Panc1 (cell line): ENCODE data around the gene ZNF254. TPM values are rescaled to one million over a fixed set of nuclear protein-coding genes. Genes with fewer than 3 reads are reported as not detected.

Experiments
- ATAC-seq: fragments of 200-7000 bp; cut with Tn5 transposase; 2 replicates; pipeline ENCODE4 v1.9.1; 2020; ENCODE audit warnings: mild to moderate bottlenecking, moderate library complexity
- BruUV-seq: library from RNA; stranded (reverse); fragments of 400-500 nt; replicated peaks from 2 replicates; lab custom pipeline; 2021; lab: Mats Ljungman, UMichigan
- CTCF ChIA-PET: fragments of 300-600 bp; sonication (Branson Sonifier 250); formaldehyde crosslinking; loops from one replicate; lab custom pipeline; 2022; ENCODE audit warnings: antibody characterized with exemption; lab: Charles Lee
- POLR2A ChIA-PET: fragments of 300-600 bp; sonication (Branson Sonifier 250); formaldehyde crosslinking; loops from one replicate; lab custom pipeline; 2022; ENCODE audit warnings: antibody characterized with exemption; lab: Charles Lee
- DNase-seq: peaks from one replicate; pipeline ENCODE4 v3.0.0-alpha.2; 2010; ENCODE audit warnings: low read depth, low spot score
- H3K27ac ChIP-seq: 2 replicates; pipeline ENCODE4 v1.5.1; 2011; ENCODE audit warnings: mild to moderate bottlenecking, low read length, inconsistent platforms
- H3K27me3 ChIP-seq: fragments of 200-500 bp; sonication (Bioruptor generic); 2 replicates; pipeline ENCODE4 v1.6.0; 2014; ENCODE audit warnings: low read length, inconsistent platforms; ENCODE audit not compliant: control insufficient read depth, insufficient read depth
- H3K36me3 ChIP-seq: fragments of 200-500 bp; sonication (Bioruptor generic); 2 replicates; pipeline ENCODE4 v1.5.1; 2014; ENCODE audit warnings: inconsistent platforms, mild to moderate bottlenecking, low read length, moderate library complexity; ENCODE audit not compliant: control insufficient read depth, insufficient read depth
- H3K4me1 ChIP-seq: 2 replicates; pipeline ENCODE4 v1.5.1; 2011; ENCODE audit warnings: inconsistent platforms, mild to moderate bottlenecking, low read length, moderate library complexity; ENCODE audit not compliant: control insufficient read depth, insufficient read depth
- H3K4me3 ChIP-seq, 2 experiments: 2 replicates each; pipeline ENCODE4 v1.5.1; 2011 to 2012; ENCODE audit warnings: low read depth in 2 of 2, low read length in 2 of 2, mild to moderate bottlenecking in 2 of 2, inconsistent platforms in 1 of 2, moderate library complexity in 1 of 2
- H3K9me3 ChIP-seq: fragments of 200-500 bp; sonication (Bioruptor generic); 2 replicates; pipeline ENCODE4 v1.5.1; 2014; ENCODE audit warnings: low read depth, mild to moderate bottlenecking, inconsistent platforms, low read length, moderate library complexity; ENCODE audit not compliant: control insufficient read depth, insufficient read depth
- CTCF ChIP-seq: fragments of 450-650 bp; IDR thresholded peaks from 2 replicates; pipeline ENCODE4 v1.5.1; 2017; ENCODE audit warnings: mild to moderate bottlenecking
- POLR2AphosphoS5 ChIP-seq: IDR thresholded peaks from 2 replicates; pipeline ENCODE4 v1.6.1; 2012; ENCODE audit warnings: mild to moderate bottlenecking, low read depth, low read length, moderate library complexity
- REST ChIP-seq, 2 experiments: IDR thresholded peaks; 2 replicates each; pipeline ENCODE4 v1.6.1; 2011 to 2012; ENCODE audit warnings: low read depth in 2 of 2, control low read depth in 1 of 2, low read length in 1 of 2, mild to moderate bottlenecking in 1 of 2, moderate library complexity in 1 of 2; ENCODE audit not compliant: insufficient read depth in 1 of 2
- SIN3A ChIP-seq: IDR thresholded peaks from 2 replicates; pipeline ENCODE4 v1.6.1; 2012; ENCODE audit warnings: low read depth, mild to moderate bottlenecking, low read length, moderate library complexity, borderline replicate concordance; ENCODE audit not compliant: insufficient read depth
- TCF7L2 ChIP-seq: IDR thresholded peaks from 2 replicates; pipeline ENCODE4 v1.6.1; 2011; ENCODE audit warnings: mild to moderate bottlenecking, low read depth, low read length, inconsistent platforms
- in situ Hi-C: cut with HindIII; loops from 2 replicates; pipeline ENCODE4 v1.10.0; 2016; ENCODE audit warnings: low sequenced_read_pairs, low pct_unique_long_range_greater_than_20kb
- intact Hi-C: fragments of 100-400 bp; cut with micrococcal nuclease; formaldehyde crosslinking; loops from one replicate; pipeline ENCODE4 v1.10.0; 2022; ENCODE audit not compliant: unreplicated experiment
- total RNA-seq: library from RNA; stranded (reverse); gene quantifications from one replicate; pipeline ENCODE4 v1.2.1, GENCODE V29; 2021; ENCODE audit not compliant: unreplicated experiment

The ZNF254 gene
- total RNA-seq, 1 experiment from 2014 or later: 12.1 TPM

GRCh38 chr19:24069905-24070657 is 16.9 kb upstream of the ZNF254 start:
- Histone ChIP-seq H3K4me1 (no peaks in the 10 kb centered on the region), H3K27me3 (no peaks in the 10 kb centered on the region), H3K4me3 (no peak overlapping the region), H3K9me3 (no peaks in the 10 kb centered on the region), H3K36me3 (no peaks in the 10 kb centered on the region), H3K27ac (no peak overlapping the region)
- ChIA-PET POLR2A (no interaction called here), CTCF (no interaction called here)
- in situ Hi-C loops (no loop called here), intact Hi-C loops (no loop called here)
- no peak for ATAC-seq
- no peak for DNase-seq
- no TSS peak for BruUV-seq
- TF ChIP-seq POLR2AphosphoS5 (no peak), REST (IDR thresholded peaks at IDR 0.05; ENCODE audit: insufficient read depth in 1 of 2, low read depth in 2 of 2, low read length in 1 of 2) (no peak), SIN3A (no peak), CTCF (no peak), TCF7L2 (no peak)

GRCh38 chr19:24071078-24071477 is 15.9 kb upstream of the ZNF254 start:
- TF ChIP-seq REST (IDR thresholded peaks at IDR 0.05; ENCODE audit: insufficient read depth in 1 of 2, low read depth in 2 of 2, low read length in 1 of 2) (no peak), TCF7L2 (no peak), CTCF (no peak), SIN3A (no peak), POLR2AphosphoS5 (no peak)
- Histone ChIP-seq H3K27ac (no peak overlapping the region), H3K4me3 (no peak overlapping the region), H3K36me3 (no peaks in the 10 kb centered on the region), H3K27me3 (no peaks in the 10 kb centered on the region), H3K9me3 (no peaks in the 10 kb centered on the region), H3K4me1 (no peaks in the 10 kb centered on the region)
- intact Hi-C loops (no loop called here), in situ Hi-C loops (no loop called here)
- POLR2A ChIA-PET: no interaction called here
- CTCF ChIA-PET: no interaction called here
- DNase-seq: no peak
- BruUV-seq: no TSS peak
- no peak for ATAC-seq
